Naive thymus-derived CD4-positive, alpha-beta T cell (primary cell): ENCODE measurements around the gene BLCAP. TPM values are rescaled to one million over a fixed set of nuclear protein-coding genes. Genes with fewer than 3 reads are reported as not detected.
"Not testable (repeated sequence)": the region's sequence is repeated elsewhere in the genome, so short reads cannot be mapped to it uniquely, and the experiment has no call there.

Source experiments
- ATAC-seq: fragments of 150-1000 bp; cut with Tn5 transposase; 2 replicates; pipeline ENCODE4 v1.10.0; 2021; ENCODE audit warnings: mild to moderate bottlenecking, moderate library complexity
- CTCF ChIA-PET: fragments of 350-600 bp; sonication (Branson Sonifier 250); formaldehyde crosslinking; loops from one replicate; lab custom pipeline; 2021; ENCODE audit warnings: antibody characterized with exemption; lab: Charles Lee
- POLR2A ChIA-PET: fragments of 350-600 bp; sonication (Branson Sonifier 250); formaldehyde crosslinking; loops from one replicate; lab custom pipeline; 2021; ENCODE audit warnings: antibody characterized with exemption, inconsistent platforms; lab: Charles Lee
- DNase-seq, 9 donors: peaks; one replicate each; pipeline versions ENCODE4 v3.0.0 to v3.0.0-alpha.2; 2020 to 2022; ENCODE audit warnings: mixed read lengths in 1 of 9
- H3K27ac ChIP-seq: one replicate; pipeline ENCODE4 v1.7.0; 2013; ENCODE audit warnings: mild to moderate bottlenecking, low read depth, low read length, moderate library complexity
- H3K27me3 ChIP-seq, 2 donors: one replicate each; pipeline ENCODE4 v1.7.0; 2013; ENCODE audit warnings: low read length in 2 of 2, mild to moderate bottlenecking in 2 of 2, moderate library complexity in 2 of 2; ENCODE audit not compliant: control insufficient read depth in 2 of 2, insufficient read depth in 2 of 2
- H3K36me3 ChIP-seq, 3 experiments: 1 replicate in 2 of 3; 2 replicates in 1 of 3; pipeline ENCODE4 v1.7.0; 2013; ENCODE audit warnings: low read length in 3 of 3, mild to moderate bottlenecking in 3 of 3, moderate library complexity in 1 of 3; ENCODE audit not compliant: insufficient read depth in 3 of 3, control insufficient read depth in 2 of 3
- H3K4me1 ChIP-seq, 2 donors: one replicate each; pipeline ENCODE4 v1.7.0; 2013; ENCODE audit warnings: low read length in 2 of 2, mild to moderate bottlenecking in 2 of 2, moderate library complexity in 1 of 2; ENCODE audit not compliant: control insufficient read depth in 2 of 2, insufficient read depth in 2 of 2
- H3K4me3 ChIP-seq: 2 replicates; pipeline ENCODE4 v1.7.0; 2013; ENCODE audit warnings: mild to moderate bottlenecking, low read length
- H3K9me3 ChIP-seq, 3 experiments: 1 replicate in 2 of 3; 2 replicates in 1 of 3; pipeline ENCODE4 v1.7.0; 2013; ENCODE audit warnings: low read length in 3 of 3; ENCODE audit not compliant: control insufficient read depth in 2 of 3
- H3K27ac Mint-ChIP-seq, 9 donors: one replicate each; pipeline ENCODE4 v1.8.0; 2020 to 2022; ENCODE audit warnings: mixed read lengths in 9 of 9, mild to moderate bottlenecking in 8 of 9, moderate library complexity in 5 of 9, inconsistent platforms in 2 of 9
- H3K27me3 Mint-ChIP-seq, 5 donors: one replicate each; pipeline ENCODE4 v1.8.0; 2021 to 2022; ENCODE audit warnings: mixed read lengths in 5 of 5, mild to moderate bottlenecking in 1 of 5
- H3K36me3 Mint-ChIP-seq, 5 donors: one replicate each; pipeline ENCODE4 v1.8.0; 2020 to 2022; ENCODE audit warnings: mixed read lengths in 5 of 5, mild to moderate bottlenecking in 3 of 5, inconsistent platforms in 1 of 5
- H3K4me1 Mint-ChIP-seq, 7 donors: one replicate each; pipeline ENCODE4 v1.8.0; 2020 to 2022; ENCODE audit warnings: mixed read lengths in 7 of 7, mild to moderate bottlenecking in 3 of 7, inconsistent platforms in 1 of 7
- H3K4me3 Mint-ChIP-seq, 10 donors: one replicate each; pipeline ENCODE4 v1.8.0; 2020 to 2022; ENCODE audit warnings: mild to moderate bottlenecking in 10 of 10, mixed read lengths in 10 of 10, moderate library complexity in 6 of 10, inconsistent platforms in 2 of 10
- H3K9me3 Mint-ChIP-seq, 11 donors: one replicate each; pipeline ENCODE4 v1.8.0; 2020 to 2022; ENCODE audit warnings: mixed read lengths in 11 of 11, mild to moderate bottlenecking in 4 of 11, inconsistent platforms in 1 of 11, moderate library complexity in 1 of 11
- intact Hi-C, 2 donors: fragments of 100-400 bp; cut with micrococcal nuclease; formaldehyde crosslinking; loops; one replicate each; pipeline ENCODE4 v1.15.1; 2023
- polyA plus RNA-seq, 2 donors: library from polyadenylated mRNA; unstranded; fragments of 300-500 nt; fragmentation: Illumina TruSeq; gene quantifications; one replicate each; pipeline ENCODE4 v1.2.3, GENCODE V29; 2021
- total RNA-seq, 6 experiments: library from RNA in 5 of 6; stranded (reverse) in 5 of 6; gene quantifications; 1 replicate in 5 of 6; 2 replicates in 1 of 6; pipeline ENCODE4 v1.2.3 and lab custom pipeline; 2021 to 2026

BLCAP gene
- total and polyA plus RNA-seq, 7 experiments from 2014 or later: 42.1 to 94.7 (median 88.0) TPM

DNA sequence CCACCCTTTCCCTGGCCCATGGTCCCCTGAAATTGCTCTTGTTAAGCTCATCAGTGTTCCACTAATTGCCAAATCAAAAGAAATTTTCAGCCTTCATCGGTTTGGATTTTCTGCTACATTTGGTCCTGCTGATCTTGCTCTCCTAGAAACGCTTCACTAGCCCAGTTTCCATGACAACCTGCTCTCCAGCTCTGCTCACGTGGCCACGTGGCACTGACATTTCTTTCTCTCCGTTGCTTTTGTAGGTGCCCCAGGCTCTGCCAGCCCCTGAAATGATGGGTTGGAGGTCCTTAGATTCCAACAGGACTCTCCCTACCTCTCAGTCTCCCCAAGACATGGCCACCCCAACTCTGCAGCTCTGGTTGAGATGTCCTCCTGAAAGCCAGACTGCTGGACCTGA is 52.4 kb downstream of the BLCAP start:
- no peak overlapping the region for H3K4me3 Mint-ChIP-seq
- peaks cover 0 to 5% (median 0%) of the 10 kb centered on the region in 5 donors for H3K36me3 Mint-ChIP-seq
- peaks cover 0 to 7% (median 0%) of the 10 kb centered on the region in 7 donors for H3K4me1 Mint-ChIP-seq
- POLR2A ChIA-PET: no interaction called here
- DNase-seq (no peak), ATAC-seq (no peak)
- H3K27ac Mint-ChIP-seq: no peak overlapping the region
- H3K4me1 ChIP-seq: no peaks in the 10 kb centered on the region
- no peaks in the 10 kb centered on the region for H3K36me3 ChIP-seq
- no peaks in the 10 kb centered on the region for H3K27me3 ChIP-seq
- CTCF ChIA-PET: no interaction called here
- H3K27ac ChIP-seq: no peak overlapping the region
- peaks cover 0 to 15% (median 12%) of the 10 kb centered on the region in 5 donors for H3K27me3 Mint-ChIP-seq
- no peaks in the 10 kb centered on the region for H3K9me3 ChIP-seq
- intact Hi-C loops: no loop called here
- peaks cover 0 to 8% (median 0%) of the 10 kb centered on the region in 11 donors for H3K9me3 Mint-ChIP-seq
- H3K4me3 ChIP-seq: no peak overlapping the region

DNA sequence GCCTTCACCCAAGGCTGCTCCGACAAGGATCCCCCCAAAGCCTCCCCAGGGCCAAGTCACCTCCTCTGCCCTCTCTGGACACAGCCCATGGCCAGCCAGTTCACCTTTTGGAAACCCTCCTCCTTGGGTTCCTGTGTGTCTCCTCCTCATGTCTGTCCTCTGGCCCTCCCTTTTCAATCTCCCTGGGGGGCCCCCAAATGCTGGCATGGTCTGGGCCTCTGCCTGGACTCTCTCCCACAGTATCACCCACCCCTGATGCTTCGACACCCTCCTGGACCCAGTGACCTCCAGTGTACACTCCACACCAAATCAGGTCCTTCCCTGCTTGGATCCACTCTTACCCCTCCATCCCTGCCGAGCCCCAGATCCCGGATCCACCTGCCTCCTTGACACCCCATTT is 53.3 kb downstream of the BLCAP start:
- intact Hi-C loops: no loop called here
- Mint-ChIP-seq H3K4me1 (no peaks in the 10 kb centered on the region), H3K9me3 (peaks cover 0 to 8% (median 0%) of the 10 kb centered on the region in 11 donors), H3K36me3 (peaks cover 0 to 5% (median 0%) of the 10 kb centered on the region in 5 donors), H3K27me3 (peaks cover 0 to 10% (median 6%) of the 10 kb centered on the region in 5 donors), H3K4me3 (no peak overlapping the region), H3K27ac (no peak overlapping the region)
- ChIA-PET CTCF (no interaction called here), POLR2A (no interaction called here)
- Histone ChIP-seq H3K4me1 (no peaks in the 10 kb centered on the region), H3K27me3 (no peaks in the 10 kb centered on the region), H3K9me3 (no peaks in the 10 kb centered on the region), H3K36me3 (no peaks in the 10 kb centered on the region), H3K27ac (no peak overlapping the region), H3K4me3 (no peak overlapping the region)
- ATAC-seq: no peak
- DNase-seq: no peak

DNA sequence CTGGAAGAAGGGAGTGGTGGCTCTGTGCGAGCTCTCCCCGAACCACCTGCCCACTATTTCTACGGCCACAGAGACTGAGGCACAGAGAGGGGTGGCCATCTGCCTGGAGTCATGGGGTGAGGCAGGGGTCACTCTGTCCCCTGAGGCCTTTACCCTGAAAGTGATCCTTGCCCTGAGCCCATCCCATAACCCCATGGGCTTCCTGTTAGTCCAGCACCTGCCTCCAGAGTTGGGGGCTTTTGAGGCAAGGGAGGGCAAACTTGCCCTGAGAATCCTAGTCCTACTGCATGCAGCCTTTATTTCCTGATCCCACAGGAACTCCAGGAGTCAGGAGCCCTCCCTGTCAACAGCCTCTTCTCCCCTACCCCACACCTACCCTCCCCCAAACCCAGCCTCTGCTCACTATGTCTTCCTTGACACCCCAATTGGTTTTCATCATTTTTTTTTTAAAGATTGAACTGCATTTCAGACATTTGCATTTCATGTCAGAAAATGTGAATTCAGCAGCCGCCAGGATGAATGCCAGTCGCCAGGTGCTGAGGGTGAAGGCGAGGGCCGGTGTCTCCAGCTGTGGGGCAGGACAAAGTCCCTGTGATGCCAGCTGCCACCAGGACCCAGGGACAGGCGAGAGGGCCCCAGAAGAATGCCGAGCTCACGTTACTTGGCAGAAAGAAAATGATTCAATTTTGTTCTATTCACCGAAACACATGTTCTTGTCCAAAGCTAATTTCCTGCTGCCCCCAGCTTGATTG is 54.3 kb downstream of the BLCAP start:
- Histone ChIP-seq H3K27me3 (no peaks in the 10 kb centered on the region), H3K9me3 (no peaks in the 10 kb centered on the region), H3K36me3 (no peaks in the 10 kb centered on the region), H3K4me1 (no peaks in the 10 kb centered on the region), H3K4me3 (no peak overlapping the region), H3K27ac (no peak overlapping the region)
- ATAC-seq (no peak), DNase-seq (no peak)
- Mint-ChIP-seq H3K4me1 (peaks cover 0 to 4% (median 0%) of the 10 kb centered on the region in 7 donors), H3K36me3 (peaks cover 0 to 5% (median 0%) of the 10 kb centered on the region in 5 donors), H3K27ac (no peak overlapping the region), H3K27me3 (peaks cover 0 to 10% (median 10%) of the 10 kb centered on the region in 5 donors), H3K4me3 (no peak overlapping the region), H3K9me3 (peaks cover 0 to 8% (median 0%) of the 10 kb centered on the region in 11 donors)
- ChIA-PET POLR2A (no interaction called here), CTCF (no interaction called here)
- intact Hi-C loops: no loop called here

DNA sequence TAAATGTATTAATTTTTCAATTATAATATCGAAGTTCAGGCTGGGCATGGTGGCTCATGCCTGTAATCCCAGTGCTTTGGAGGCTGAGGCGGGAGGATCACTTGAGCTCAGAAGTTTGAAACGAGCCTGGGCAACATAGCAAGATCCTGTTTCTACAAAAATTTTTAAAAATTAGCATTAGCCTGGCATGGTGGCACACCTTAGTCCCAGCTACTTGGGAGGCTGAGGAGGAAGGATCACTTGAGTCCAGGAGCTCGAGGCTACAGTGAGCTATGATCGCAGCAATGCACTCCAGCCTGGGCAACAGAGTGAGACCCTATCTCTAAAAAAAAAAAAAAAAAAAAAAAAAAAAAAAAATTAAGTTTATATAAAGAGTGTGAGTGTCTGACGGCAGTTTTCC is 55.2 kb downstream of the BLCAP start:
- H3K4me3 Mint-ChIP-seq, H3K36me3 ChIP-seq, ATAC-seq, POLR2A ChIA-PET, H3K27ac ChIP-seq, intact Hi-C loops, H3K27ac Mint-ChIP-seq, DNase-seq, H3K9me3 ChIP-seq, H3K4me3 ChIP-seq, H3K27me3 ChIP-seq, H3K4me1 ChIP-seq, CTCF ChIA-PET, H3K36me3 Mint-ChIP-seq, H3K9me3 Mint-ChIP-seq, H3K4me1 Mint-ChIP-seq: not testable (repeated sequence)
- peaks cover 0 to 10% (median 5%) of the 10 kb centered on the region in 5 donors for H3K27me3 Mint-ChIP-seq

DNA sequence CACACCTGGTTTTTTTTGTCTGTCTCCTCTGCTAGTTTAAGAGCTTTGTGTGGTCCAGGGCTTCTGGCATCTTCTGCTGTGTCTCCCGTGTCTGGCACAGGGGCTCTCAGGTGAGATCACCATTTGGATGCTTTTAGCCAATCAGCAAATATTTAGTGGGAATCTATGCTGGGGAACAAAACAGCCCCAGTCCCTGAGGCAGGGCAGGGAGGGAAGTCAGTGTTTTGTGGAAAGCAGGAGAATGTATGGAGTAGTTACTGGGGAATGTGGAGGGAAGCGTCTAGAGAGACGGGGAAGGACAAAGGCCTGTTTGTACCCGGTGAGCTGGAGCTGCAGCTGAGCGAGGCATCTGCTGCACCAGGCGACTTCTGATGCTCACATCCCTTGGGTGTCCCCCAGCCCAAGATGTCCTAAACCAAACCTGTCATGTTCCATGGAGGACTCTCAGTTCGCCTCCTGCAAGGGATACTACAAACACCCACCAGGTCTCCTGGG is 55.9 kb downstream of the BLCAP start:
- intact Hi-C loops: no loop called here
- no peak for ATAC-seq

DNA sequence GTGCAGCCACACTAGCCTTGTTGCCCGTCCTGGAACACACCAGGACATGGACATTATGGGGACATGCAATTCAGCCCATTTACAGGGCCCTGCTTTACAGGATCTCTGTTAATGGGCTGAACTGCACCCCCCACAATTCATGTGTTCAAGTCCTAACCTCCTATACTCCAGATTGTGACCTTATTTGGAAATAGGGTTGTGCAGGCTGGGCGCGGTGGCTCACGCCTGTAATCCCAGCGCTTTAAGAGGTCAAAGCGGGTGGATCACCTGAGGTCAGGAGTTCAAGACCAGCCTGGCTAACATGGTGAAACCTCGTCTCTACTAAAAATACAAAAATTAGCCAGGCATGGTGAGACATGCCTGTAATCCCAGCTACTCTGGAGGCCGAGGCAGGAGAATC is 57.5 kb downstream of the BLCAP start:
- H3K4me3 Mint-ChIP-seq, H3K9me3 ChIP-seq, ATAC-seq, H3K27me3 ChIP-seq, CTCF ChIA-PET, POLR2A ChIA-PET, H3K9me3 Mint-ChIP-seq, DNase-seq, H3K4me1 ChIP-seq, H3K36me3 ChIP-seq, H3K4me3 ChIP-seq, H3K4me1 Mint-ChIP-seq, H3K27ac ChIP-seq, H3K36me3 Mint-ChIP-seq, intact Hi-C loops: not testable (repeated sequence)
- Mint-ChIP-seq H3K27me3 (peaks cover 4 to 16% (median 9%) of the 10 kb centered on the region in 5 donors), H3K27ac (peak overlapping the region in 1 of 9 donors; percentile 13)

More for the DNA sequence above, 55.9 kb downstream of the BLCAP start:
- ChIA-PET POLR2A (no interaction called here), CTCF (no interaction called here)
- no peak overlapping the region for H3K4me3 Mint-ChIP-seq
- H3K9me3 ChIP-seq: no peaks in the 10 kb centered on the region
- peaks cover 0 to 8% (median 0%) of the 10 kb centered on the region in 11 donors for H3K9me3 Mint-ChIP-seq
- H3K4me1 ChIP-seq: no peaks in the 10 kb centered on the region
- DNase-seq: no peak
- H3K36me3 ChIP-seq: no peaks in the 10 kb centered on the region
- peaks cover 0 to 4% (median 0%) of the 10 kb centered on the region in 7 donors for H3K4me1 Mint-ChIP-seq
- H3K27me3 ChIP-seq: no peaks in the 10 kb centered on the region
- H3K36me3 Mint-ChIP-seq: peaks cover 0 to 3% (median 0%) of the 10 kb centered on the region in 5 donors
- H3K4me3 ChIP-seq: no peak overlapping the region
- H3K27ac Mint-ChIP-seq: no peak overlapping the region
- no peak overlapping the region for H3K27ac ChIP-seq
- peaks cover 3 to 14% (median 8%) of the 10 kb centered on the region in 5 donors for H3K27me3 Mint-ChIP-seq

DNA sequence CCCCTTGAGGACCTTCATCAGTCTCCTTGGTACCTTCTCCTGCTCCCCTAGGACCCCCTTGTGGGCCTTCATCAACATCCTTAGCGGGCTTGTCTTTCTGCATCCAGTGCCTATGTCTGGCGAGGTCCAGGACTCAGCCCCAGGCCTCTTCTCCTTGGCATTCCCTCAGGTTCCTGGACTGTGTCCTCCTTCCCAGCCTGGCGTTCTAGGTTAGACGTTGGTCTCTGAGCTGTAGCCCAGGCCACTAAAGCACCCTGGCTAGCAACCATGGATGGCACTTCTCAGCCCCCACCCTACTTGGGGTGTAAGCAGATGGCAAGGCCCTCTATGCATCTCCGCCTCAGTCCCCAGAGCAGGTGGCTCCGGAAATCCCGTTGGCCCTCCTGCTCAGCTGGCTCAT is 58.1 kb downstream of the BLCAP start:
- Mint-ChIP-seq H3K27me3 (peaks cover 4 to 22% (median 9%) of the 10 kb centered on the region in 5 donors), H3K4me1 (peaks cover 0 to 6% (median 0%) of the 10 kb centered on the region in 7 donors), H3K27ac (no peak overlapping the region), H3K9me3 (no peaks in the 10 kb centered on the region), H3K36me3 (peaks cover 0 to 3% (median 0%) of the 10 kb centered on the region in 5 donors), H3K4me3 (no peak overlapping the region)
- intact Hi-C loops: no loop called here
- no peak for DNase-seq
- no peak for ATAC-seq
- Histone ChIP-seq H3K27me3 (no peaks in the 10 kb centered on the region), H3K36me3 (no peaks in the 10 kb centered on the region), H3K9me3 (no peaks in the 10 kb centered on the region), H3K4me1 (no peaks in the 10 kb centered on the region), H3K4me3 (no peak overlapping the region), H3K27ac (no peak overlapping the region)
- POLR2A ChIA-PET: no interaction called here
- CTCF ChIA-PET: no interaction called here
